Hematopoietic multipotent progenitor cell treated with erythropoietin and hydrocortisone succinate and interleukin-3 and kit ligand, for 15 days (in vitro differentiated cells): Measurements from ENCODE around the gene SMAD6.

Source experiments
- DNase-seq: peaks from one replicate; pipeline ENCODE4 v3.0.0-alpha.2; 2015; ENCODE audit warnings: low spot score

Gene SMAD6

GRCh38 chr15:66702035-66702786 is at the start of gene SMAD6:
Gene SMAD6, plus strand, starts transcription at chr15:66702236. Its CDS starts 1,023 bp downstream, at chr15:66703259.
- no peak for DNase-seq

GRCh38 chr15:66652806-66653205 is 49.2 kb upstream of the SMAD6 start:
- DNase-seq = no peak

DNA sequence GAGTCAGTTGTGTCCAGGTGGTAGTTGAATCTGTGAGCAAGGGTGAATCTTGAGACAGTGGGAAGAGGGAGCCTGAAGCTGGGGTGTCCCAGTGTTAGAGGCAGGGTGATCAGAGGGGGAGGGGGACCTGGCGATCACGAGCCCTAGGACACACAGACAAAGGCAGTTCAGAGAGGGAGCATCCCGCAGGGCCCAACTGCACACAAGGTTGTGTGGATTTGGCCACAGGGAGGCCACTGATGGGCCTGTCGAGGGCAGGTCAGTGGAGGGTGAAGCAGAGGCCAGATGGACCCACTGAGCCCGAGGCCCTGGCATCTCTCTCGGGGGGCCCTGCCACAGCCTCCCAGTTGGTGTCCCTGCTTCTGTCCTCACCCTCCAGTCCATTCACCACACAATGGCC is 48.6 kb upstream of the SMAD6 start:
- DNase-seq = no peak

DNA sequence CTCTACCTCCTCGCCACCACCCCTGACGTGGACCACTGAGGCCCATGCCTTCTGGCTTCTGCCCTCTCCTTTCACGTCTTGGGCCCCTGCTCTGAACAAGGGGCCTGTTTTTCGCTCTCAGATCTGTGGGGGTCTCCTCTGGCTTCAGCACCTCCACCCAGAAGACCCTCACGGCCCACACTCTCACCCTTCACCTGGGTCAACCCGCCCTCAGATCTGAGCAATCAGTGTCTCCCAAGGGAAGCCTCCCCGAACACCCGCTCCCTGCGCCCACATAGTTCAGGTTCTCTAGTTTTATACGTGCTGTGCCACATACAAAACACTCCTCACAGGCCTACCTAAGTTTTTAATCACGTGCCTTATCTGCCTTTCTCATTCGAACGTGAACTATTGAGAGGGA is 48.2 kb upstream of the SMAD6 start:
- no peak for DNase-seq

DNA sequence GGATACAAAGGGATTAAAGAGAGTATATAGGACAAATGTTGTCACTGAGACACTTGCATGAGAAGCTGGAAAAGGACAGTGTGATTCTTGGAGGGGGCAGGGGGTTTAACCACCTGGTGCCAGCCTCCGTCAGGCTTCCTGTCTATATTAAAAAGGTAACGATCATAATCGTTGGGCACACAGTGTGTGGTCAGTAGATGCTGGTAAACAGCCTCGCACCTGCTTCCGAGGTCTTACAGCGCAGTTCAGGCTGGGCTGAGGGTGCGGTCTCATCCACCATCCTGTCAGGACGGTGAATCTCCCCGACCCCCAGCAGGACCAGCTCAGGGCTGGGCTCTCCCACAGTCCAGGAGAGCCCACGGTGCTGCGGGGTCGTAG is 47.7 kb upstream of the SMAD6 start:
- DNase-seq = no peak

DNA sequence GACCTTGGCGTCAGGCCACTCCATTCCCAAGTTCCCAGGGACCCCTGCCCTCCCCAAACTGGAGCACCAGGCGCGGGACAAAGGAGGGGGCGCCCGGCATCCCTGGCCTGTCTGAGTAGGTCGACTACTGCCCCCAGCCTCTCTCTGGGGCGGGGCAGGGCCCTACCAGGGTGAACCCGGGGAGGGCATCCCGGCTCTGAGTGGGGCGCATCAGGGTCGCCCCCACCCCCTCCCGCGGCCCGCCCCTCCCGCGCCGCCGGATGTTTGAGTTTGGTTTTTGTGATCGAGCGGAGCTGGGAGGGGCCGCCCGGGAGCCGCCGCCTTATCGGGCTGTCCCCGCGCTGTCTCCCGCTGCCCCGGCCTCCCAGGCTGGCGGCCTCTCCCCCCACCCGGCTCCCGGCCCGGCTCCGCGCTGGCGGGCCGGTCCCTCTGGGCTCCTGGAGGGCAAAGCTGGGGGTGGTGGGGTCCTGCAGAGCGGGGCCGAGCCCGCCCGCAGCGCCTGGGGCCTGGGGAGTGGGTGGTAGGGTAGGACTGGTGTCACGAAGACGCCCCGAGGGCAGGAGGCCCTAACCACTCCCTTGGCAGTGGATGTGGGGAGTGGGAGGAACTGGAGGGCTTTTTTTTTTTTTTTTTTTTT is 47.2 kb upstream of the SMAD6 start:
- peak; percentile 50 for DNase-seq

DNA sequence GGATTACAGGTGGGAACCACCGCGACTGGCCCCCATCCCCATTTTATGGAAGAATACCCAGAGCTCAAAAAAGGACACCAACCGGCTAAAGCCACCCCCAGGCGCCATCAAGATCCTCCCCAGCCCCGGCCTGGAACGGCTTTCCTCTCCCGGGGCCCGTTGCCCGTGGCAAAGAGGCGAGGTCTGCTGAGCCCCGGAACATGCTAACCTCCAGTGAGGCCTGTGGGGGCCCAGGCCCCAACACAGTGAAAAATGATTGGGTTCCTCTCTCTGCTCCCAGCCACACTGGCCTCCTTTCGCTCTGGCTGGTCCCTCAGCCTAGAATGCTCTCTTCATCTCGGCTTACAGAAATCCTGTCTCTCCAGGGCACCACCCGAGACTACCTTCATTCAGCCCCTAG is 46.5 kb upstream of the SMAD6 start:
- DNase-seq = no peak

GRCh38 chr15:66655997-66656396 is 46.0 kb upstream of the SMAD6 start:
- no peak for DNase-seq

- no peak for DNase-seq
Observed at GRCh38 chr15:66657185-66658020, 44.6 kb upstream of the SMAD6 start.

GRCh38 chr15:66658044-66658443 is 44.0 kb upstream of the SMAD6 start:
- DNase-seq = no peak

DNA sequence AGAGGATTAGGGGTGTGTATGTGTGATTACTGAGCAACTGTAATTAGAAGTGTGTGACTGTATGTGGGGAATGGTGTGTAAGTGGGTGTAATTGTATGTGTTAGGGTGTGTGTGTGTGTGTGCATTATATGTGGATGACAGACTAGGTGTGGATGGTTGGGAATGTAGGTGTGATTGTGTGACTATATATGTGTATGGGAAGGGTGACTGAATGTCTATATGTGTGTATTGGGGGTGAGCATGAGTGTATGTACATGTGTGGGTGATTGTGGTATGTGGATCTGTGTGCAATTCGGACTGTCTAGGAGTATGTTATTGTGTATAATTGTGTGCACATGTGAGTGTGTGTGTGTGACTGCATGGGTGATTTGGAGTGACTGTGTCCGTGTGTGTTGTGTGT is 43.2 kb upstream of the SMAD6 start:
- no peak for DNase-seq

DNA sequence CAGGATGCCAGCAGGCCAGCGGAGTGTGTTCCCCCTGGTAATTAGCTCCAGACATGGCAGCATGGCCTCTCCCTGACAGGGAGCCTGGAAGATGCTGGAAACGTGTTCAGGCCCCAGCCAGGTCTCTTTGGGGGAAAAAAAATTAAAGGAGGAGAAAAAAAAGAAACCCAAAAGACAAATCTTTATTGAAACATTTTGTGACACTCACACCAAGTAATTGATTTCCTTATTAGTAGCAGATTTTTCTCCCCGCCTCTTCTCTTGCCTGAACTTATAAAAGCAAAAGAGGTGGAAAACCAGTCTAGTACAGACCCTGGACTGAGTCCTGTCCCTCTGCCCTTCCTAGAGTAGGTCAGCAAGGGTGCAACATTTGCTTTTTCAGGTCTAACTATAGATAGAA is 42.7 kb upstream of the SMAD6 start:
- DNase-seq = no peak

DNA sequence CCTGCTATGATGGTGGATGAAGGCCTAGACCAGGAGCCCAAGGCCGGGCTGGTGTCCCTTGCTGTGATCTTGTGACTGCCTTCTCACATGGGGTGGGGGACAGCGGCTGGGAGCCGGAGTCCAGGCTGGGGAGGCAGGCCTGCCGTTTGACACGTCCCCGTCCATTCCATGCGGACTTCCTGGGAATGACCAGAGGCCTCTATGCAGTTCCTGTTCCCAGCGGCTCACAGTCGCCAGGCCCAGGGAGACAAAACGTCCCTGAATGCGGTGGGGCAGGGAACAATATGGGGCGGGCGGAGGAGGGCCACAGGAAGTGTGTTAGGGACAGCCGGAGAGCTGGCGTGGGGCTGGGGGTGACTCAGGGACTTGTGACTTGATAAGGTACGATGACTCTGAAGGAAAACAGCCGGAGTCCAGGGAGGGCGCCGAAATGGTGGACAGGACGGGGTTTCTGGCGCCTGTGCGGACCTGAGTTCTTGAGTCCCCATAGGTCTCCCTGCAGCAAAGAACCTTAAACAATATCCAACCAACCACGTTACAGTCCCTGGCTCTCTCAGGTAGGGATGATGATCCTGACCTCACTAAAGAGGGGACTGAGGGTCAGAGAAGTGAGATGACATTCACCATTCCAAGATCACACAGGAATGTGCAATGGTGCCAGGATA is 40.5 kb upstream of the SMAD6 start:
- no peak for DNase-seq

- no peak for DNase-seq
Observed at GRCh38 chr15:66662522-66662921, 39.5 kb upstream of the SMAD6 start.

GRCh38 chr15:66663664-66664063 is 38.4 kb upstream of the SMAD6 start:
- no peak for DNase-seq

DNA sequence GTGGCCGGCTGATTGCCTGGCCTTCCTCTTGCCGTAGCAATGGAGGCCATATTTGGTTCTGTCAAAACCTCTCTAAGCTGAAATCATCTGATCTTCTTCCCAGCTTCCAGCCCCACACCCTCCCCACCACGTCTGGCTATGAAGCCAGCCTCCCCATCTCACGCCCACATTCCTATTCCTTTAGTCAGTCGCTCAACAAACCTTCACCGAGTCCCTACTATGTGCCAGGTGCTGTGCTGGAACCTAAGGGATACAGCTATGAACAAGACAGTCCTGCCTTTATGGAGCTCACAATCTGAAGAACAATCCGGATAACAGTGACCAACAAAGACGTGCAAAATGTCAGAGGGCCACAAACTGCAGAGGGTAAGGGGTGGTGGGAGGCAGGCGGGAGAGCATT is 31.9 kb upstream of the SMAD6 start:
- DNase-seq = no peak

DNA sequence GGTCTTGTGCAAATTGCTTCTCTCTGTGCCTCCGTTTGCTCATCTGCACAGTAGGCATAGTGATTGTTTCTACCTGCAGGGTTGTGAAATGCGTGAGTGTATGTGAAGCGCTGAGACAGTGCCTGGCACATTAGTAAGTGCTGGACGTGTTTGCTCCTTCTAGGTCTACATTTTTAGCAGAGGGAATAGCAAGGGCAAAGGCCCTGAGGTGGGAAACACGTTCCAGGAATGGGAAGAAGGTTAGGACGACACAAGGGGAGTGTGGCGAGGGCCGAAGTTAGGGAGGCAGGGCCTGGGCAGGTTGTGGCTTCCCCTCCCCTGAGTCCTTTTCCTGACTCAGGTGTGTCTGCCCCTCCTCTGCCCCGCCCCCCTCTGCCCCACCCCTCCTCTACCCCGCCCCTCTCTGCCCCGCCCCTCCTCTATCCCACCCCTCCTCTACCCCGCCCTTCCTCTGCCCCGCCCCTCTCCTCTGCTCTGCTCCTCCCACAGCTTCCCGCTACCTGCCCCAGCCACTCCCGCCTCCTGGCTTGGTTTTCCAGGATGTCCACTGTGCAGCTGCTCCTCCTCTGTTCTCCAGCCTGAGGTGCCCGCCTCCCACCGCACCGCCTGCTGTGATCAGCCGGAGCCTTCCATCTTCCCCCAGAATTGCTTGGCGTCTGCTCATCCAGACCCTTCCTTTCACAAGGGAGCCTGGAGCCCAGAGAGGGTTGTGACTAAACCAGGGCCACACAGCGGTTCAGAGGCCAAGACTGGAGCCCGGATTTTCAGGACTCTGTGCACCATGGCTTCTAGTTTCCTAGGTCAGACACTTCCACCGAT is 31.1 kb upstream of the SMAD6 start:
- no peak for DNase-seq

DNA sequence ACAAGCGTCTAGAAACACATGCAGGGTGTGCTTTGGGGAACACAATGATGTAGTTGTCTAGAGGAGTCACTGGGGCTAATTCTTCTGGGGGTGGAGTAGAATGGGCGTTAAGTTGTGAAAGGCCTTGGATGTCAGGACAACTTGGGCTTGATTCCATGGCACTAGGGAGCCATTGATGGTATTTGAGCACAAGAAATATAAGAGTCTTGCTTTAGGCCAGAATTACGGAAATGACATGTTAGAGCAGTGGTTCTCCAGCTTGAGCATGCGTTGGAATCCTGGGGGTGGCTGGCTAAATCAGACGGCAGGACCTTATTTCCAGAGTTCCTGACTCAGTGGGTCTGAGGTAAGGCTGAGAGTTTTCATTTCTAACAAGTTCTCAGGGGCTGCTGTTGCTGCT is 29.2 kb upstream of the SMAD6 start:
- DNase-seq = no peak

DNA sequence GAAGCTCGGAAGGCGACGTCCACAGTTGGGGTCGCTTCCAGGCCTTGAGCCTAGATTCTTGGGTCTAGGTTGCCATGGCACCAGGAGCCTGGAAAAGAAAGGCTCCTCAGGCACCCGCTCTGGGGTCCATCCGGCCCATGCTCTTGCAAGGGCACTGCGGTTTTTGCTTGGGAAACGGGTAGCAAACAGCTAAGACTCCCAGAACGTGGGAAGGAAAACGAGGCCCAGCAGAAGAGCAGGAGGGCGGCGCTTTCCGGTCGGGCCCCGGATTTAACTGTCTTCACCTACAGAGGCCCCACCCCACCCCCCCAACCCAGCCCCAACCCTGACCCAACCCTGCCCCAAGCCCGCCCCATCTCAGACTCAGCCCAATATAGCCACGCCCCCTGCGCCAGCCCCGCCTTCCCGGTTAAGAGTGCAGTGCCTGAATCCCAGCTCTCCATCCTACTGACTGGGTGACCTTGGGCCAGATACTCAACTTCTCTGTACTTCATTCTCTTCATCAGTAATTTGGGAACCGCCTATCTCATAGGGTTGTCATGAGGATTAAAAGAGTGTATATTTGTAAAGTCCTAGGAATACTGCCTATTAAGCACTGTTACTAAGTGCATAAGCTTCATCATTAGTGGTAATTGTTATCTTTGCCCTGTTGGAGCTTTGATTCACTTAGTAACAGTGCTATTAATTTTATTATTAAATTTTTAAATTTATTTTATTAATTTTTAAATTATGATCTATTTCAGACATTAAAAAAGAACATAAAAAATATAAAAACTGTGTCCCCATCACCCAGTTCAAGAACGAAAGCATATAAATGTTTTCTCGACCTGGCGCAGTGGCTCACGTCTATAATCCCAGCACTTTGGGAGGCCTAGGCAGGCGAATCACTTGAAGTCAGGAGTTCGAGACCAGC is 28.4 kb upstream of the SMAD6 start:
- DNase-seq = peak; percentile 78

DNA sequence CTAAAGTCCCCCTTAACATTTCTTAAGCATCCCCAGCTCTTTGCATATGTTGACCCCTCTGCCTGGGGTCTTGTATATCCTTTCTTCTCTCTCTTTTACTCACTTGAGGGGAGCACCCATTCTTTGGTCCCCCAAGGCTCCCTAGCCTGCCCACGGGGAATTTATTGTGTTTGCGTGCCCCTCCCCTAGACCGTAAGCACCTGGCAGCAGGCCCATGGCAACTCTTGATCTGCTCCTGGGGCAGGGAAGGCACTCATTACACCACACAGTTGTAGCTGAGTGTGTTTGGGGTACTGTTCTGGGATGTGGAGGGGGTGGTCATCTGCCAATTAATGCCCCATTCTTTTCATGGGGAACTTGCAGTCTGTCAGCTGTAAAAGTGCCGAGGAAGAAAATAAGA is 27.3 kb upstream of the SMAD6 start:
- no peak for DNase-seq

DNA sequence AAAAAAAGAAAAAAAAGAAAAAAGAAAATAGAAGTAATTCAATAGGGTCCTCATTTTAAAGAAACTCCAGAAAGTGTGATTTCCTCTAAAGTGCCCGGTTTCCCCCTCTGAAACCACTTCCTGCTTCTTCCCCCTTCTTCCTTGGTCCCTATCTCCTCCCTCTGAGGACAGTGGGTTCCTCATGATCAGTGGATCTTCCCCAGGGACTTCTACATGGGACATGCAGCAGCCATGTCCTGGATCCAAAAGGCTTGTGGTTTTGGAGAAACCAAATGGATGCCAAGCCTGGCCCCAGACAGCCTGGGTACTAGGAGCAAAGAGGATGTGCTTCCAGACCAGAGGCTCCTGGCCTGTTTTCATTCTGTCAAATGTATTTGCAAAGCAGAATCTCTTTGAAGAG is 26.6 kb upstream of the SMAD6 start:
- no peak for DNase-seq
